Activated CD4-positive, CD25-positive, alpha-beta regulatory T cell treated with anti-CD3 and anti-CD28 coated beads, Interleukin-2, amount 50 U/mL, for 24 hours (primary cell): ENCODE results near the gene GAN.

Experiments
- ATAC-seq, 2 donors: fragments of 150-1000 bp; cut with Tn5 transposase; one replicate each; pipeline ENCODE4 v1.10.0; 2021; ENCODE audit warnings: mild to moderate bottlenecking in 1 of 2, moderate library complexity in 1 of 2

Gene GAN

GRCh38 chr16:81314603-81315270 lies at the start of gene GAN:
Gene GAN (plus strand): TSS chr16:81314962. CDS start chr16:81315114, 152 bp downstream.
- ATAC-seq, result peak; percentile 86 to 89

- ATAC-seq, result no peak
Observed at GRCh38 chr16:81265052-81265451, 49.7 kb upstream of the GAN start.

- ATAC-seq, result no peak
Observed at GRCh38 chr16:81265658-81266451, 48.9 kb upstream of the GAN start.

GRCh38 chr16:81266680-81267095 lies 48.1 kb upstream of the GAN start:
- peak; percentile 21 to 27 for ATAC-seq

GRCh38 chr16:81268509-81268908 lies 46.3 kb upstream of the GAN start:
- no peak for ATAC-seq

GRCh38 chr16:81273223-81273950 lies 41.4 kb upstream of the GAN start:
- ATAC-seq, result no peak

GRCh38 chr16:81275064-81275532 lies 39.7 kb upstream of the GAN start:
- no peak for ATAC-seq

GRCh38 chr16:81275795-81276194 lies 39.0 kb upstream of the GAN start:
- no peak for ATAC-seq

- no peak for ATAC-seq
Observed at GRCh38 chr16:81276323-81276722, 38.4 kb upstream of the GAN start.

- ATAC-seq, result no peak
Observed at GRCh38 chr16:81277541-81278080, 37.2 kb upstream of the GAN start.

GRCh38 chr16:81278526-81278925 lies 36.2 kb upstream of the GAN start:
- ATAC-seq, result no peak

GRCh38 chr16:81279392-81279791 lies 35.4 kb upstream of the GAN start:
- no peak for ATAC-seq

GRCh38 chr16:81280393-81280792 lies 34.4 kb upstream of the GAN start:
- ATAC-seq, result no peak

GRCh38 chr16:81283044-81283443 lies 31.7 kb upstream of the GAN start:
- ATAC-seq, result no peak

GRCh38 chr16:81284995-81285600 lies 29.7 kb upstream of the GAN start:
- ATAC-seq, result no peak

GRCh38 chr16:81286190-81286589 lies 28.6 kb upstream of the GAN start:
- ATAC-seq, result no peak

- ATAC-seq, result no peak
Observed at GRCh38 chr16:81291117-81291516, 23.6 kb upstream of the GAN start.

GRCh38 chr16:81292936-81293335 lies 21.8 kb upstream of the GAN start:
- ATAC-seq, result no peak

- no peak for ATAC-seq
Observed at GRCh38 chr16:81293909-81294802, 20.6 kb upstream of the GAN start.

GRCh38 chr16:81296631-81297030 lies 18.1 kb upstream of the GAN start:
- no peak for ATAC-seq

- ATAC-seq, result peak in 1 of 2 donors; percentile 13
Observed at GRCh38 chr16:81307770-81308169, 7.0 kb upstream of the GAN start.
